ENCODE results near the gene FBXO34.

DNA sequence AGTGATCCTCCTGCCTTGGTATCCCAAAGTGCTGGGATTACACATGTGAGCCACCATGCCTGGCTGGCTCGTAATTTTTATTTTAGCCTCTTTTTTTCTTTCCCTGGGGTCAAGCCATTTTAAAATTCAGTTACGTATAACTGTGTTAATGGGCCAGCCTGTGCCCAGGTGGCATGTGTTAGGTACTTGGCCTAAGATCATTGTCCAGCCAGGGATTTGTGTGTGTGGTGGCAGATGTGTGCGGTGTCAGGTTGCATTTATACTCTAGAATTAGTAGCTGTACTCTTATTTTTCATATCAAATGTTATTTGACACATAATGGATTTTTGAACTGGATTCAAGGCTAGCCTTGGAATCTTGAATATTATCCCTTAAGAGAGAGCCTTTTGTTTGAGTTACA lies 69.3 kb downstream of the FBXO34 start:
- TF ChIP-seq, protein P1, sequence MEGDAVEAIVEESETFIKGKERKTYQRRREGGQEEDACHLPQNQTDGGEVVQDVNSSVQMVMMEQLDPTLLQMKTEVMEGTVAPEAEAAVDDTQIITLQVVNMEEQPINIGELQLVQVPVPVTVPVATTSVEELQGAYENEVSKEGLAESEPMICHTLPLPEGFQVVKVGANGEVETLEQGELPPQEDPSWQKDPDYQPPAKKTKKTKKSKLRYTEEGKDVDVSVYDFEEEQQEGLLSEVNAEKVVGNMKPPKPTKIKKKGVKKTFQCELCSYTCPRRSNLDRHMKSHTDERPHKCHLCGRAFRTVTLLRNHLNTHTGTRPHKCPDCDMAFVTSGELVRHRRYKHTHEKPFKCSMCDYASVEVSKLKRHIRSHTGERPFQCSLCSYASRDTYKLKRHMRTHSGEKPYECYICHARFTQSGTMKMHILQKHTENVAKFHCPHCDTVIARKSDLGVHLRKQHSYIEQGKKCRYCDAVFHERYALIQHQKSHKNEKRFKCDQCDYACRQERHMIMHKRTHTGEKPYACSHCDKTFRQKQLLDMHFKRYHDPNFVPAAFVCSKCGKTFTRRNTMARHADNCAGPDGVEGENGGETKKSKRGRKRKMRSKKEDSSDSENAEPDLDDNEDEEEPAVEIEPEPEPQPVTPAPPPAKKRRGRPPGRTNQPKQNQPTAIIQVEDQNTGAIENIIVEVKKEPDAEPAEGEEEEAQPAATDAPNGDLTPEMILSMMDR (IDR thresholded peaks at IDR 0.05): no peak
- no peak for TF ChIP-seq ZFX (IDR thresholded peaks at IDR 0.05; ENCODE audit: borderline replicate concordance)
